Erythroblast (primary cell): Measurements from ENCODE around the gene SCLY.

ENCODE experiments used
- DNase-seq, 2 experiments: peaks; one replicate each; lab custom pipeline; 2025; lab: John Stamatoyannopoulos, UW
- GATA1 ChIP-seq: IDR thresholded peaks from 2 replicates; pipeline ENCODE4 v1.6.1; 2011; ENCODE audit warnings: low read depth, mild to moderate bottlenecking, control low read depth, low read length, moderate library complexity
- POLR2A ChIP-seq: IDR thresholded peaks from 2 replicates; pipeline ENCODE4 v1.6.1; 2011; ENCODE audit warnings: mild to moderate bottlenecking, low read length

The SCLY gene

GRCh38 chr2:238100821-238101771, 40.3 kb downstream of the SCLY start:
- TF ChIP-seq GATA1 (no peak), POLR2A (no peak)
- no peak for DNase-seq

DNA sequence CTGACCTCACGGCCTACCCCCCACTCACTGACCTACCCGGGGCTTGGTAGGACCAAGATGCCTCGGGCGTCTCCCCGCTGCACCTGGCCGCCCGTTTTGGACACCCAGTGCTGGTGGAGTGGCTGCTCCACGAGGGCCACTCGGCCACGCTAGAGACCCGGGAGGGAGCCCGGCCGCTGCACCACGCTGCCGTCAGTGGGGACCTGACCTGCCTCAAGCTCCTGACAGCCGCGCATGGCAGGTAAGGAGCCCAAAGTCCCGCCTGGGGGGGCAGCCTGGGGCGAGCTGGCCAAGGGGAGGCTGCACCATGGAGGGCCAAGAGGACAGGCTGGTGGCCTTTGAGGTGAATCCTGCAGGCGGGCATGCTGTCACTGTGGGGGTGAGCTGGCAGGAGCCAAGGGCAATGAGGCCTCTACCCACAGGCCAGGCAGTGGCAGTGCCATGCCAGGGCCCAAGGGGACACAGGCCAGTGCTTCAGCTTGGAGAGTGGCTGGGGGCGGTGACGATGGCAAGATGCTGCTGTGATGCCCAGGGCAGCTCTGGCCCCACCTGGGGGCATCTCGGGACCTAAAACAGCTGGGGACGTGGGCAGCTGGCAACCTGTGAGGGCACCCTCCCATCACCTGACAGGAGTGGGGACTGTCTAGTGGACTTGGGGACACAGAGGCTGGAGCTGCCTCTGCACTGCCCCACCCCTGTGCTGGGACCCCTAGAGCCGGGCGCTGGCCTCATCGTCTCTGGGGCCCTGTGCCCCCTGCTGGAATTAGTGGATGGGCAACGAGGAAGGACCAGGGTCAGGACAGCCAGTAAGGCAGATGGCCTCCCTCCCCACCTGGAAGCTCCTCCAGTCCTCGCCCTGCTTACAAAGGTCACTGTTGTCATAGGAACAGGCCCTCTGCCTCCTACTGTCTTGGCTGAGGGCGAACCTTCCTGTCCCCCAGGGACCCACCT, 41.4 kb downstream of the SCLY start:
- TF ChIP-seq POLR2A (no peak), GATA1 (no peak)
- no peak for DNase-seq

GRCh38 chr2:238102865-238103264, 42.1 kb downstream of the SCLY start:
- TF ChIP-seq GATA1 (no peak), POLR2A (no peak)
- DNase-seq: no peak

- DNase-seq: no peak
- TF ChIP-seq POLR2A (no peak), GATA1 (no peak)
Observed at GRCh38 chr2:238103465-238104225, 42.8 kb downstream of the SCLY start.

DNA sequence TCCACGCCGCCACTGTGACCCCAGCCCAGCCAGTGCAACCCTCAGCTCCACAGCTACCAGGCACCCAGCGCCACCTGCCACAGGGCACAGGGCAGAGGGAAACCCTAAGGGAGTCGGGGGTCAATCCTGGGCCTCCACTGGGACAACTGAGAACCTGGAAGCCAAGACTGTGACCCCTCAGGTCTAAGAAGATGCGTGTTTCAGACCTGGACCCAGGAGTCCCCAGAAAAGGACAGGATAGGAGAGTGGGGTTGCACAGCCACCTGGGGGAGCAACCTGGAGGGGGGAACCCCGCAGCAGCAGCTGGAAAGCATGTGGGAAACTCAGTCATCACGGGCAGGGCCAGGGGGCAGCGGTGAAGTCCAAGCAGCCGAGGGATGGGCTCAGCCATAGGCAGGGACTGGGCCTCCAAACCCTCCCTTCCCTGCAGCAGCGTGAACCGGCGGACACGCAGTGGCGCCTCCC, 43.5 kb downstream of the SCLY start:
- TF ChIP-seq GATA1 (no peak), POLR2A (no peak)
- DNase-seq: no peak

DNA sequence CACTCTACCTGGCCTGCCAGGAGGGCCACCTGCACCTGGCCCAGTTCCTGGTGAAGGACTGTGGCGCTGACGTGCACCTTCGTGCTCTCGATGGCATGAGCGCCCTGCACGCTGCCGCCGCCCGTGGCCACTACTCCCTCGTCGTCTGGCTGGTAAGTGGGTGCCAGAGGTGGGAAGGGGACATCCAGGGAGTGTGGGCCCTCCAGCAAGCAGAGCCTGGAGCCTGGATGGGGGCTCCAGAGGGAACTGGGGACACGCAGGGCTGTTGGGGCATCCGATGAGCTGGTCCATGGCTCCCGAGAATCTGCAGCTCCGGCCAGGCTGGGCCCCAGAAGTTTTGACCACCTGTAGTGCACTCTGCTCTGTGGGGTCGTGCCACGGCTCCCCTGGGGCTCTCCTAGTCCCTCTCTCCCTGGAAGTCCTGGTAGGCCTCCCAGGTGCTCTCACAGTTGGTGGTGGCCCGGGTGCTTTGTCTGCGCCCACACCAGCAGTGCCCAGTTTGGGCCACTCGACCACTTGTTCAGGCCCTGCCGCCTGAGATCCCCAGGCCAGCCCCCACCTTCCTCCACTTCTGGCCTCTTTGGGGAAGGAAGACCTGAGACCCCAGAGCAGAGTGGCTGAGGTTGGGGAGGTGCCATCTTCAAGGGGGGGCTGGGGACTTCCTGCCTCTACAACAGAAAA, 44.0 kb downstream of the SCLY start:
- TF ChIP-seq GATA1 (no peak), POLR2A (no peak)
- no peak for DNase-seq

DNA sequence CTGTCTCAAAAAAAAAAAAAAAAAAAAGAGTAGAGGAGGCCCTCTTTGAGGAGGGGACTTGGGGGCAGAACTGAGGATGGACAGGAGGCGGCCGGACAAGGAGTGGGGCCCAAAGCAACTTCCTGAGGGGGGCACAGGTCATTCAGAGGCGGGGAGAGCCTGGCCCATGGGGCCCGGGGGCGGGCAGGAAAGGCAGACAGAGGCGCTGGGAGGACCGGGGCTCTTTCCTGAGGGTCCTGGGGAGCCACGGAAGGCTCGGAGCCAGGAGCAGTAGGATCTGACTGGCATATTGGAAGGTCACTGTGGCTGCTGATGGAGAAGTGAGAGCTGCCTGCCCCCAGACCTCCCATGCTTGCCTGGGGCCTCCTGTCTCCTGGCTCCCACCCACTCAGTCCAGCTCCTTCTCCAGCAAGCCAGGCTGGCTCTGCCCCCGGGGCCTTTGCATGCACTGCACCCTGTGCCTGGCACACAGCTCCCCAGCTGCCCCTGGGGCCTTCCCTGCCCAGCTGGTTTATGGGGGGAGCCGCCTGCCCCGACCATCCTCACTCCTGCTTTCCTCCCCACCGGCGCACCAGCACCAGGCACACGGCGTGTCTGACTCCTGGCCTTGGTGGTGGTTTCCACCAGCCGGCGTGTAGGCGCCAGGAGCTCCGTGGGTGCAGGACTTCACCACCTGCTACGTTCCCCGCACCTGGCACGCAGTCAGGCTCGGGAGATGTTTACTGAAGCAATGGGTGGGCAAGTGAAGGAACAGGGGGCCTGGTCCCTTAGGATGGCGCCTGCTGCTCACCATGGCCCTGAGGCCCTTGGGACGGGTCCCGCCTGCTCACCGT, 44.9 kb downstream of the SCLY start:
- TF ChIP-seq GATA1 (no peak), POLR2A (no peak)
- DNase-seq: no peak

DNA sequence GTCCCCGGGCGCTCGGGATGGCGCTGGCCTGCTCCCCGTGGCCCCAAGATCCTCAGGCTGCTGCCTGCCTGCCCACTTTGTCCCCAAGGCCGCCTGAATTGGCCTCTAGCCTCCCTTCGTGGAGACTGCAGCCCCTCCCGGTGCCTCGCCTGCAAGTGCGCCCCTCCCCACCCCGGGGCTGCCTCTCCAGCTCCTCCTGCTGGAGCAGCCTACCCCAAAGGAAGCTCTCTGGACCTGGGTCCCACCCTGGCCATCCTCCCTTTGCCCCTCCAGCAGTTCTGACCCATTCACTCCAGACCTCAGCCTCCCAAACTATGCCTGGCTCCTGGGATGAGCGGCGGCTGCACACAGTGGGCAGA, 45.5 kb downstream of the SCLY start:
- DNase-seq: no peak
- TF ChIP-seq POLR2A (no peak), GATA1 (no peak)

DNA sequence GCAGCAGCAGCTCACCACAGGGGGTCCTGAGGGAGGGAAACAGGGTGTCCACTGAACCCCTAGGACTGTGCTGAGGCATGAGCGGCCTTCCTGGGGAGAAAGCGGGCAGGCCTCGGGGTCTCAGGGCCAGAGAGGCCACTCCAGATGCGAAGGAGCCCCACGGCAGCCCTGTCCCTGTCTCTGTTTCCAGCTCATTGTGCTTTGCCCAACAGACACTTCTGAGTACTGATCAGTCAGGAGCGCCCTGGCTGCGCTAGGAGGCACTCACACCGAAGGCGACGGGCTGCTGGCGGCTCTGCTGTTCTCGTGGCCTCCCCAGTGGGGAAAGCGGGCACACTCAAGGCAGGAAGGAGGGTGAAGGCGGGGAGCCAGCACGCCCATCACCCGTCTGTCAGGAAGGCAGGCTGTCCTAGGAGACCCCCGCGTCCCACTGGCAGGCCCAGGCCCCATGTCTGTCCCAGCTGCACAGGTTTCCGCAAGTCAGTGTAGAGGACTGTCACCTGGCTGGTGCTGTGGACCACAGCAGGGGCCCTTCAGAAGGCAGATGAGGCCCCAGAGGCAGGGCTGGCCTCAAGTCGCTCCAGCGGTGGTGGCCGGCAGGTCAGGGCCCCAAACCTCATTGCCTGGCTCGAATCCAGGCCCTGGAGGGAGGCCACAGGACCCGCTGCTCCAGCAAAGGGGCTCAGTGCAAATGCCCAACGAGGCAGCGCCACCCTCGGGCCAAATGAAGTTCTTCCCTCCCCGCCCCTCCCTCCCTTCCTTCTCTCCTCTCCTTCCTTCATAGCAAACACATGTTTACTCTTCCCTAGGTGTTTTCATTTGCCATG, 46.1 kb downstream of the SCLY start:
- TF ChIP-seq POLR2A (no peak), GATA1 (no peak)
- DNase-seq: peak; percentile 37 to 44

- TF ChIP-seq POLR2A (no peak), GATA1 (no peak)
- DNase-seq: no peak
Observed at GRCh38 chr2:238107525-238108422, 47.0 kb downstream of the SCLY start.
